ENCODE results near the gene SAMD13.

GRCh38 chr1:84344286-84344685, 42.8 kb downstream of the SAMD13 start:
- no peak for TF ChIP-seq POLR2A (IDR thresholded peaks at IDR 0.05; ENCODE audit: low read depth, low read length)
- no peak for TF ChIP-seq POLR2AphosphoS5 (IDR thresholded peaks at IDR 0.05; ENCODE audit: low read depth, low read length)
- TF ChIP-seq TAF1 (IDR thresholded peaks at IDR 0.05; ENCODE audit: low read depth, low read length) = no peak
- TF ChIP-seq SPI1 (IDR thresholded peaks at IDR 0.05; ENCODE audit: low read depth, low read length) = no peak
- no peak for TF ChIP-seq PAX5 (IDR thresholded peaks at IDR 0.05; ENCODE audit: insufficient read depth, low read length, severe bottlenecking)
